EH (cell line): ENCODE data around the gene TUBA8.
"Not testable (repeated sequence)": the region's sequence is repeated elsewhere in the genome, so short reads cannot be mapped to it uniquely, and the experiment has no call there.

Source experiments
- DNase-seq: peaks from one replicate; pipeline ENCODE4 v3.0.0-alpha.2; 2015; ENCODE audit warnings: low read depth

The TUBA8 gene

GRCh38 chr22:18105981-18106380, 4.6 kb upstream of the TUBA8 start:
- DNase-seq, result not testable (repeated sequence)

GRCh38 chr22:18106550-18107341, 3.9 kb upstream of the TUBA8 start:
- not testable (repeated sequence) for DNase-seq

GRCh38 chr22:18108187-18108586, 2.4 kb upstream of the TUBA8 start:
- no peak for DNase-seq

- no peak for DNase-seq
Measured at GRCh38 chr22:18109410-18110193, 1.0 kb upstream of the TUBA8 start.

- no peak for DNase-seq
Measured at GRCh38 chr22:18110954-18111758, 547 bp downstream of the TUBA8 start.

- DNase-seq, result no peak
Measured at GRCh38 chr22:18111759-18112330, 1.2 kb downstream of the TUBA8 start.

GRCh38 chr22:18112440-18112839, 1.8 kb downstream of the TUBA8 start:
- DNase-seq, result no peak

- no peak for DNase-seq
Measured at GRCh38 chr22:18113680-18114394, 3.2 kb downstream of the TUBA8 start.

GRCh38 chr22:18114495-18114894, 3.9 kb downstream of the TUBA8 start:
- no peak for DNase-seq

- no peak for DNase-seq
Measured at GRCh38 chr22:18114976-18115652, 4.5 kb downstream of the TUBA8 start.

- DNase-seq, result no peak
Measured at GRCh38 chr22:18115906-18116371, 5.3 kb downstream of the TUBA8 start.

- no peak for DNase-seq
Measured at GRCh38 chr22:18116634-18117033, 6.0 kb downstream of the TUBA8 start.

- DNase-seq, result no peak
Measured at GRCh38 chr22:18118345-18118915, 7.8 kb downstream of the TUBA8 start.

- DNase-seq, result peak; percentile 17
Measured at GRCh38 chr22:18119409-18120110, 9.0 kb downstream of the TUBA8 start.

GRCh38 chr22:18120857-18121256, 10.2 kb downstream of the TUBA8 start:
- no peak for DNase-seq

GRCh38 chr22:18121506-18121905, 10.9 kb downstream of the TUBA8 start:
- DNase-seq, result no peak

GRCh38 chr22:18121954-18122554, 11.4 kb downstream of the TUBA8 start:
- DNase-seq, result no peak

GRCh38 chr22:18123476-18124025, 12.9 kb downstream of the TUBA8 start:
- not testable (repeated sequence) for DNase-seq

- DNase-seq, result no peak
Measured at GRCh38 chr22:18126606-18127005, 16.0 kb downstream of the TUBA8 start.
